HepG2 (cell line): ENCODE measurements around the gene SPATA13. TPM values are rescaled to one million over a fixed set of nuclear protein-coding genes. Genes with fewer than 3 reads are reported as not detected.

Experiments used
- ATAC-seq: fragments of 200-7000 bp; cut with Tn5 transposase; 3 replicates; pipeline ENCODE4 v1.9.1; 2020; ENCODE audit warnings: mild to moderate bottlenecking, moderate library complexity
- BruUV-seq: library from RNA; stranded (reverse); fragments of 400-500 nt; replicated peaks from 2 replicates; lab custom pipeline; 2021; lab: Mats Ljungman, UMichigan
- CTCF ChIA-PET: fragments of 300-600 bp; formaldehyde crosslinking; extraction: SDS; loops from one replicate; lab custom pipeline; 2021; ENCODE audit warnings: low total read pairs, inconsistent platforms, low intra/inter-chr PET ratio; lab: Yijun Ruan, JAX
- POLR2A ChIA-PET: fragments of 350-600 bp; sonication (Branson Sonifier 250); formaldehyde crosslinking; loops from one replicate; lab custom pipeline; 2020; ENCODE audit warnings: antibody characterized with exemption, inconsistent platforms; lab: Yijun Ruan, JAX
- DNase-seq: peaks from one replicate; pipeline ENCODE4 v3.0.0-alpha.2; 2015; ENCODE audit warnings: low spot score
- FAIRE-seq: peaks from 3 replicates; lab custom pipeline; 2011; peaks lifted over from hg19 to GRCh38; lab: Jason Lieb, UNC
- H2AFZ ChIP-seq: one replicate; pipeline ENCODE4 v1.6.1; 2011; ENCODE audit warnings: low read length, inconsistent platforms
- H3K27ac ChIP-seq: fragments of 300-600 bp; 3 replicates; pipeline ENCODE4 v1.8.0; 2011; ENCODE audit warnings: mixed run types, mild to moderate bottlenecking, mixed read lengths, low read length, inconsistent platforms; ENCODE audit not compliant: insufficient read depth; ENCODE audit errors: extremely low read length
- H3K27me3 ChIP-seq, 2 experiments: fragments of 200-600 bp in 1 of 2; 2 replicates in 1 of 2; 3 replicates in 1 of 2; pipeline versions ENCODE4 v1.6.0 to v1.8.0; 2011; ENCODE audit warnings: low read length in 2 of 2, mild to moderate bottlenecking in 2 of 2, moderate library complexity in 2 of 2, inconsistent platforms in 1 of 2; ENCODE audit not compliant: insufficient read depth in 2 of 2, control insufficient read depth in 1 of 2
- H3K36me3 ChIP-seq, 2 experiments: fragments of 200-600 bp in 1 of 2; replicated peaks in 1 of 2; 2 replicates in 1 of 2; 3 replicates in 1 of 2; pipeline versions ENCODE4 v1.5.1 to v1.8.0; 2011; ENCODE audit warnings: low read length in 2 of 2, inconsistent platforms in 1 of 2; ENCODE audit not compliant: insufficient read depth in 2 of 2, control insufficient read depth in 1 of 2
- H3K4me1 ChIP-seq: 2 replicates; pipeline ENCODE4 v1.5.1; 2012; ENCODE audit warnings: low read length, inconsistent platforms; ENCODE audit not compliant: insufficient read depth
- H3K4me2 ChIP-seq: 2 replicates; pipeline ENCODE4 v1.6.0; 2011; ENCODE audit warnings: low read depth, low read length, inconsistent platforms
- H3K4me3 ChIP-seq, 3 experiments: fragments of 200-600 bp in 1 of 3; sonication (generic), shearing (Covaris generic) in 1 of 3; replicated peaks in 1 of 3; 2 replicates each; pipeline ENCODE4 v1.5.1; 2011 to 2016; ENCODE audit warnings: low read length in 3 of 3, inconsistent platforms in 2 of 3, low read depth in 2 of 3, mild to moderate bottlenecking in 2 of 3, control low read depth in 1 of 3, mixed read lengths in 1 of 3; ENCODE audit not compliant: insufficient read depth in 1 of 3
- H3K79me2 ChIP-seq: one replicate; pipeline ENCODE4 v1.6.1; 2011; ENCODE audit warnings: low read length, inconsistent platforms; ENCODE audit not compliant: insufficient read depth
- H3K9ac ChIP-seq: 2 replicates; pipeline ENCODE4 v1.6.0; 2011; ENCODE audit warnings: mild to moderate bottlenecking, low read depth, low read length, inconsistent platforms; ENCODE audit not compliant: insufficient read depth
- H3K9me3 ChIP-seq: 2 replicates; pipeline ENCODE4 v1.5.1; 2012; ENCODE audit warnings: mild to moderate bottlenecking, low read length
- H4K20me1 ChIP-seq: 2 replicates; pipeline ENCODE4 v1.6.0; 2011; ENCODE audit warnings: inconsistent platforms, mild to moderate bottlenecking, low read length, moderate library complexity; ENCODE audit not compliant: insufficient read depth
- ADNP ChIP-seq: sonication (generic); formaldehyde crosslinking; IDR thresholded peaks from 2 replicates; pipeline ENCODE4 v1.4.0; 2020; ENCODE audit warnings: missing genetic modification reagents
- GFI1 ChIP-seq: sonication (generic); formaldehyde crosslinking; IDR thresholded peaks from 2 replicates; pipeline ENCODE4 v1.5.0; 2020; ENCODE audit warnings: missing genetic modification reagents, mild to moderate bottlenecking, borderline replicate concordance
- HHEX ChIP-seq: IDR thresholded peaks from 2 replicates; pipeline ENCODE4 v1.6.1; 2016; ENCODE audit warnings: control low read depth
- KMT2A ChIP-seq: sonication (generic); formaldehyde crosslinking; IDR thresholded peaks from 2 replicates; pipeline ENCODE4 v1.4.0; 2020; ENCODE audit warnings: missing genetic modification reagents
- TGIF2 ChIP-seq: IDR thresholded peaks from 2 replicates; pipeline ENCODE4 v1.6.1; 2016; ENCODE audit warnings: control low read depth, missing compliant biosample characterization
- ZNF7 ChIP-seq: IDR thresholded peaks from 2 replicates; pipeline ENCODE4 v1.6.1; 2016; ENCODE audit warnings: missing biosample characterization, missing genetic modification reagents
- ZNF83 ChIP-seq: sonication (generic); formaldehyde crosslinking; IDR thresholded peaks from 2 replicates; pipeline ENCODE4 v1.4.0; 2020; ENCODE audit warnings: missing genetic modification reagents, mild to moderate bottlenecking, borderline replicate concordance
- WGBS: methylation state at CpG from one replicate; pipeline ENCODE4 v1.1.6; 2017; ENCODE audit warnings: low lambda C conversion rate; 5-methylcytosine and 5-hydroxymethylcytosine counted together
- in situ Hi-C: cut with HindIII; loops from 2 replicates; pipeline ENCODE4 v1.10.0; 2017; ENCODE audit warnings: low pct_unique_long_range_greater_than_20kb; ENCODE audit not compliant: extremely low pct_ligation_motif_present
- intact Hi-C: fragments of 100-400 bp; cut with micrococcal nuclease; formaldehyde crosslinking; loops from one replicate; pipeline ENCODE4 v1.10.0; 2022; ENCODE audit not compliant: unreplicated experiment
- polyA plus RNA-seq, 8 experiments: library from polyadenylated mRNA; depleted of rRNA in 3 of 8; stranded (reverse) in 7 of 8; unstranded in 1 of 8; fragments of >200 nt; fragmentation: Illumina TruSeq in 4 of 8; extraction: Trizol in 4 of 8; gene quantifications; 2 replicates each; pipeline versions ENCODE4 v1.2.1 to v1.2.3, GENCODE V29; 2011 to 2016; ENCODE audit warnings: low read depth in 4 of 8, missing spikeins in 1 of 8, mixed read lengths in 1 of 8; ENCODE audit not compliant: insufficient read depth in 1 of 8
- total RNA-seq, 5 experiments: library from RNA; depleted of rRNA; stranded (reverse); fragments of >200 nt; fragmentation: Illumina TruSeq; extraction: Trizol; gene quantifications; 2 replicates each; pipeline ENCODE4 v1.2.3, GENCODE V29; 2016; ENCODE audit warnings: low read depth in 1 of 5
- TF ChIP-seq, protein P1 (sequence below): fragments of 450-650 bp; IDR thresholded peaks from 2 replicates; pipeline ENCODE4 v1.6.1; 2017
- TF ChIP-seq, protein P2 (sequence below): sonication (generic); formaldehyde crosslinking; IDR thresholded peaks from 2 replicates; pipeline ENCODE4 v1.5.1; 2020; ENCODE audit warnings: mild to moderate bottlenecking, missing genetic modification reagents, borderline replicate concordance
- TF ChIP-seq, protein P3 (sequence below): IDR thresholded peaks from 2 replicates; pipeline ENCODE4 v1.6.1; 2016; ENCODE audit warnings: low read depth
- TF ChIP-seq, protein P4 (sequence below): sonication (generic); formaldehyde crosslinking; IDR thresholded peaks from 2 replicates; pipeline ENCODE4 v1.5.0; 2020; ENCODE audit warnings: mild to moderate bottlenecking, missing genetic modification reagents
- TF ChIP-seq, protein P5 (sequence below): sonication (generic); formaldehyde crosslinking; IDR thresholded peaks from 2 replicates; pipeline ENCODE4 v1.9.0; 2021; ENCODE audit warnings: missing genetic modification reagents, mild to moderate bottlenecking, borderline replicate concordance

The SPATA13 gene
- total and polyA plus RNA-seq, 2 of the 13 experiments (the other 11 are each of a cell fraction or from before 2014, with no cell fraction given): 11.3 to 14.2 TPM

DNA sequence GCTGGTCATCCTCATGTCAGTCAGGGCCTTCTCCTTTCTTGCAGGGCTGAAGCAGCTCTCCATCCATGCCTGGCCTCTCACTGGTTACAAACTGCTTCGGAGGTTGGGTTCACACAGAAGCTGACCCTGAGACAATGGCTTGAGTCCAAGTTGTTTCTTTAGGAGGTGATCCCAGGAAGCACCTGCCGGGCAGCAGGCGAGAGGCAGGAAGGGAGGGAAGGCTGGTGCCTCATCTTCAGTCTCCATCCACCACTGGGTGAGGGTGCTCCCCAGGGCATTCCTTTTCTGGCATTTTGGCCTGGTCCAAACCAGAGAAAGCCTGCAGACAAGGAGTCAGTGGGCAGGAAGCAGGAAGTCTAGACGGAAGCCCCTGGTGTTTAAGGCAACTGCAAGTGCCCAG, 17.6 kb upstream of the SPATA13 start:
- Histone ChIP-seq H2AFZ (no peak overlapping the region), H3K4me1 (peaks cover 32% of the 10 kb centered on the region), H3K9me3 (no peaks in the 10 kb centered on the region), H3K36me3 (no peaks in the 10 kb centered on the region), H3K4me3 (no peak overlapping the region), H3K4me2 (no peak overlapping the region), H4K20me1 (no peaks in the 10 kb centered on the region), H3K9ac (no peak overlapping the region), H3K27ac (no peak overlapping the region), H3K79me2 (no peaks in the 10 kb centered on the region), H3K27me3 (peaks cover 0 to 5% of the 10 kb centered on the region in 2 experiments; a peak in 2 of 5 replicates)
- in situ Hi-C loops: no loop called here
- DNase-seq (no peak), FAIRE-seq (no peak), ATAC-seq (no peak)
- POLR2A ChIA-PET: no interaction called here
- WGBS: 33% methylated on average over 2 of the region's 4 CpGs
- TF ChIP-seq HHEX (no peak), ZNF83 (no peak), GFI1 (CRISPR knock-in tag) (no peak), TGIF2 (CRISPR knock-in tag) (no peak), KMT2A (CRISPR knock-in tag) (no peak), ADNP (CRISPR knock-in tag) (no peak), ZNF7 (CRISPR knock-in tag) (no peak)
- TF ChIP-seq, protein P1, sequence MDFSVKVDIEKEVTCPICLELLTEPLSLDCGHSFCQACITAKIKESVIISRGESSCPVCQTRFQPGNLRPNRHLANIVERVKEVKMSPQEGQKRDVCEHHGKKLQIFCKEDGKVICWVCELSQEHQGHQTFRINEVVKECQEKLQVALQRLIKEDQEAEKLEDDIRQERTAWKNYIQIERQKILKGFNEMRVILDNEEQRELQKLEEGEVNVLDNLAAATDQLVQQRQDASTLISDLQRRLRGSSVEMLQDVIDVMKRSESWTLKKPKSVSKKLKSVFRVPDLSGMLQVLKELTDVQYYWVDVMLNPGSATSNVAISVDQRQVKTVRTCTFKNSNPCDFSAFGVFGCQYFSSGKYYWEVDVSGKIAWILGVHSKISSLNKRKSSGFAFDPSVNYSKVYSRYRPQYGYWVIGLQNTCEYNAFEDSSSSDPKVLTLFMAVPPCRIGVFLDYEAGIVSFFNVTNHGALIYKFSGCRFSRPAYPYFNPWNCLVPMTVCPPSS: no peak
- TF ChIP-seq, protein P2, sequence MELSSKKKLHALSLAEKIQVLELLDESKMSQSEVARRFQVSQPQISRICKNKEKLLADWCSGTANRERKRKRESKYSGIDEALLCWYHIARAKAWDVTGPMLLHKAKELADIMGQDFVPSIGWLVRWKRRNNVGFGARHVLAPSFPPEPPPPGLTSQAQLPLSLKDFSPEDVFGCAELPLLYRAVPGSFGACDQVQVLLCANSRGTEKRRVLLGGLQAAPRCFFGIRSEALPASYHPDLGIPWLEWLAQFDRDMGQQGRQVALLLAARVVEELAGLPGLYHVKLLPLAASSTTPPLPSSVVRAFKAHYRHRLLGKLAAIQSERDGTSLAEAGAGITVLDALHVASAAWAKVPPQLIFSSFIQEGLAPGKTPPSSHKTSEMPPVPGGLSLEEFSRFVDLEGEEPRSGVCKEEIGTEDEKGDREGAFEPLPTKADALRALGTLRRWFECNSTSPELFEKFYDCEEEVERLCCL: no peak
- TF ChIP-seq, protein P3, sequence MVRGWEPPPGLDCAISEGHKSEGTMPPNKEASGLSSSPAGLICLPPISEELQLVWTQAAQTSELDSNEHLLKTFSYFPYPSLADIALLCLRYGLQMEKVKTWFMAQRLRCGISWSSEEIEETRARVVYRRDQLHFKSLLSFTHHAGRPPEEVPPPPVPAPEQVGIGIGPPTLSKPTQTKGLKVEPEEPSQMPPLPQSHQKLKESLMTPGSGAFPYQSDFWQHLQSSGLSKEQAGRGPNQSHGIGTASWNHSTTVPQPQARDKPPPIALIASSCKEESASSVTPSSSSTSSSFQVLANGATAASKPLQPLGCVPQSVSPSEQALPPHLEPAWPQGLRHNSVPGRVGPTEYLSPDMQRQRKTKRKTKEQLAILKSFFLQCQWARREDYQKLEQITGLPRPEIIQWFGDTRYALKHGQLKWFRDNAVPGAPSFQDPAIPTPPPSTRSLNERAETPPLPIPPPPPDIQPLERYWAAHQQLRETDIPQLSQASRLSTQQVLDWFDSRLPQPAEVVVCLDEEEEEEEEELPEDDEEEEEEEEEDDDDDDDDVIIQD (CRISPR knock-in tag): no peak
- TF ChIP-seq, protein P4, sequence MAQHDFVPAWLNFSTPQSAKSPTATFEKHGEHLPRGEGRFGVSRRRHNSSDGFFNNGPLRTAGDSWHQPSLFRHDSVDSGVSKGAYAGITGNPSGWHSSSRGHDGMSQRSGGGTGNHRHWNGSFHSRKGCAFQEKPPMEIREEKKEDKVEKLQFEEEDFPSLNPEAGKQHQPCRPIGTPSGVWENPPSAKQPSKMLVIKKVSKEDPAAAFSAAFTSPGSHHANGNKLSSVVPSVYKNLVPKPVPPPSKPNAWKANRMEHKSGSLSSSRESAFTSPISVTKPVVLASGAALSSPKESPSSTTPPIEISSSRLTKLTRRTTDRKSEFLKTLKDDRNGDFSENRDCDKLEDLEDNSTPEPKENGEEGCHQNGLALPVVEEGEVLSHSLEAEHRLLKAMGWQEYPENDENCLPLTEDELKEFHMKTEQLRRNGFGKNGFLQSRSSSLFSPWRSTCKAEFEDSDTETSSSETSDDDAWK (CRISPR knock-in tag): no peak
- TF ChIP-seq, protein P5, sequence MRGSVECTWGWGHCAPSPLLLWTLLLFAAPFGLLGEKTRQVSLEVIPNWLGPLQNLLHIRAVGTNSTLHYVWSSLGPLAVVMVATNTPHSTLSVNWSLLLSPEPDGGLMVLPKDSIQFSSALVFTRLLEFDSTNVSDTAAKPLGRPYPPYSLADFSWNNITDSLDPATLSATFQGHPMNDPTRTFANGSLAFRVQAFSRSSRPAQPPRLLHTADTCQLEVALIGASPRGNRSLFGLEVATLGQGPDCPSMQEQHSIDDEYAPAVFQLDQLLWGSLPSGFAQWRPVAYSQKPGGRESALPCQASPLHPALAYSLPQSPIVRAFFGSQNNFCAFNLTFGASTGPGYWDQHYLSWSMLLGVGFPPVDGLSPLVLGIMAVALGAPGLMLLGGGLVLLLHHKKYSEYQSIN (CRISPR knock-in tag): no peak
- no TSS peak for BruUV-seq
- intact Hi-C loops: no loop called here
- CTCF ChIA-PET: no interaction called here
